ENCODE results near the gene MAT2B. TPM values are rescaled to one million over a fixed set of nuclear protein-coding genes. Genes with fewer than 3 reads are reported as not detected.

Gene MAT2B
- total RNA-seq, 1 experiment from 2014 or later = 25.1 TPM

DNA sequence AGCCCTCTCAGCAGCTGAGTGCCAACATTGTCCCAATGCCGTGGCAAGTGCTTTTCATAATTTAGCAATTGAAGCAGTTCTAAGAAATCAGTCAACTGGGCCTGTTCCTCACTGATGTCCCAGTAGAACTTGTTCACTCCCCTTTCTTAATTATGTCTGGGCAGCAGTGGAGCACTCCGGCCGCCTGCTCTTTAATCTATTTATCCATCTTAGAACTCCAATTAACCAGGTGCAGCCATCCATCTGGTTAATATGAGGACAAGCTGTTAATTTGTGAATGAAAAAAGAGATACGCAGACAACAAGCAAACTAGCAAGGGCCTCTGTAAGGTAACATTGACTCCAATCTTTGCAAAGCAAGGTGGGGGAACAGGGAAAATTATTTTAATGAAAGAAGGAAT lies 39.4 kb downstream of the MAT2B start:
- no peaks in the 10 kb centered on the region for H3K36me3 ChIP-seq (ENCODE audit: control insufficient read depth, insufficient read depth, low read length)
- POLR2A ChIA-PET = no interaction called here
- H3K27me3 ChIP-seq (replicated peaks; ENCODE audit: control insufficient read depth, insufficient read depth, low read length) = no peaks in the 10 kb centered on the region; the same call in 1 of the 2 replicates
- intact Hi-C loops (cut with micrococcal nuclease; ENCODE audit: unreplicated experiment) = no loop called here
- Mint-ChIP-seq H3K4me1 (ENCODE audit: low read depth, unreplicated experiment) (no peaks in the 10 kb centered on the region), H3K36me3 (ENCODE audit: insufficient read depth, unreplicated experiment) (no peaks in the 10 kb centered on the region), H3K27me3 (ENCODE audit: insufficient read depth, unreplicated experiment) (peaks cover 3% of the 10 kb centered on the region), H3K27ac (ENCODE audit: unreplicated experiment) (no peak overlapping the region), H3K4me3 (ENCODE audit: unreplicated experiment) (no peak overlapping the region), H3K9me3 (ENCODE audit: unreplicated experiment) (no peaks in the 10 kb centered on the region)
- no peak overlapping the region for H3K4me3 ChIP-seq (ENCODE audit: low read depth, low read length)
- DNase-seq = no peak
- no TSS peak for BruUV-seq (replicated peaks)
- CTCF ChIA-PET = no interaction called here
- TF ChIP-seq, protein P1, sequence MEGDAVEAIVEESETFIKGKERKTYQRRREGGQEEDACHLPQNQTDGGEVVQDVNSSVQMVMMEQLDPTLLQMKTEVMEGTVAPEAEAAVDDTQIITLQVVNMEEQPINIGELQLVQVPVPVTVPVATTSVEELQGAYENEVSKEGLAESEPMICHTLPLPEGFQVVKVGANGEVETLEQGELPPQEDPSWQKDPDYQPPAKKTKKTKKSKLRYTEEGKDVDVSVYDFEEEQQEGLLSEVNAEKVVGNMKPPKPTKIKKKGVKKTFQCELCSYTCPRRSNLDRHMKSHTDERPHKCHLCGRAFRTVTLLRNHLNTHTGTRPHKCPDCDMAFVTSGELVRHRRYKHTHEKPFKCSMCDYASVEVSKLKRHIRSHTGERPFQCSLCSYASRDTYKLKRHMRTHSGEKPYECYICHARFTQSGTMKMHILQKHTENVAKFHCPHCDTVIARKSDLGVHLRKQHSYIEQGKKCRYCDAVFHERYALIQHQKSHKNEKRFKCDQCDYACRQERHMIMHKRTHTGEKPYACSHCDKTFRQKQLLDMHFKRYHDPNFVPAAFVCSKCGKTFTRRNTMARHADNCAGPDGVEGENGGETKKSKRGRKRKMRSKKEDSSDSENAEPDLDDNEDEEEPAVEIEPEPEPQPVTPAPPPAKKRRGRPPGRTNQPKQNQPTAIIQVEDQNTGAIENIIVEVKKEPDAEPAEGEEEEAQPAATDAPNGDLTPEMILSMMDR (IDR thresholded peaks at IDR 0.05; ENCODE audit: insufficient read depth in 1 of 2, low read depth in 1 of 2, low read length in 1 of 2, severe bottlenecking in 1 of 2, unreplicated experiment in 1 of 2) = no peak
- no peaks in the 10 kb centered on the region for H3K9me3 ChIP-seq
- H3K4me1 ChIP-seq = no peaks in the 10 kb centered on the region

DNA sequence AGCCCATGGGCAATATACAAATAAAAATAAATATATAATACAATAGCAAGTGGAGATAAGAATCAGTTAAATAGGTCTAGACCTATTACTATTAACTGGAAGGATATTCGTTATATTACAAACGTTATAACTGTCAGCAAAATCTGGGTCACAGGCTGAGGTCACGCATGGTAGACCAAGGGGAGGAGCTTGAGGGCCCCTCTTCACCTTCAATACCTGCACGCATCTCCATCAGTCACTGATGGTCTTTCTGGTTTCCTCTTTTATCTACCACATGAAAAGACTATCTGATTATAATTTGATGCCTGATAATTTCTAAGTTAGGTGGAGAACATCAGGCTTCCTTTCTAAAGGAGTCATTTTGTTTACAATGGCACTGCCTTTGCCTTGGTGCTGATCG lies 43.2 kb downstream of the MAT2B start:
- no peaks in the 10 kb centered on the region for H3K36me3 Mint-ChIP-seq (ENCODE audit: insufficient read depth, unreplicated experiment)
- CTCF ChIA-PET = no interaction called here
- Histone ChIP-seq H3K36me3 (ENCODE audit: control insufficient read depth, insufficient read depth, low read length) (no peaks in the 10 kb centered on the region), H3K4me1 (no peaks in the 10 kb centered on the region), H3K27me3 (replicated peaks; ENCODE audit: control insufficient read depth, insufficient read depth, low read length) (no peaks in the 10 kb centered on the region), H3K9me3 (no peaks in the 10 kb centered on the region; the same call in 1 of the 2 replicates), H3K4me3 (ENCODE audit: low read depth, low read length) (no peak overlapping the region)
- DNase-seq = no peak
- intact Hi-C loops (cut with micrococcal nuclease; ENCODE audit: unreplicated experiment) = no loop called here
- no peaks in the 10 kb centered on the region for H3K4me1 Mint-ChIP-seq (ENCODE audit: low read depth, unreplicated experiment)
- TF ChIP-seq, protein P1 (IDR thresholded peaks at IDR 0.05; ENCODE audit: insufficient read depth in 1 of 2, low read depth in 1 of 2, low read length in 1 of 2, severe bottlenecking in 1 of 2, unreplicated experiment in 1 of 2) = no peak
- BruUV-seq (replicated peaks) = no TSS peak
- POLR2A ChIA-PET = no interaction called here
- no peak overlapping the region for H3K4me3 Mint-ChIP-seq (ENCODE audit: unreplicated experiment)
- H3K27me3 Mint-ChIP-seq (ENCODE audit: insufficient read depth, unreplicated experiment) = peaks cover 16% of the 10 kb centered on the region
- no peak overlapping the region for H3K27ac Mint-ChIP-seq (ENCODE audit: unreplicated experiment)
- H3K9me3 Mint-ChIP-seq (ENCODE audit: unreplicated experiment) = no peaks in the 10 kb centered on the region

DNA sequence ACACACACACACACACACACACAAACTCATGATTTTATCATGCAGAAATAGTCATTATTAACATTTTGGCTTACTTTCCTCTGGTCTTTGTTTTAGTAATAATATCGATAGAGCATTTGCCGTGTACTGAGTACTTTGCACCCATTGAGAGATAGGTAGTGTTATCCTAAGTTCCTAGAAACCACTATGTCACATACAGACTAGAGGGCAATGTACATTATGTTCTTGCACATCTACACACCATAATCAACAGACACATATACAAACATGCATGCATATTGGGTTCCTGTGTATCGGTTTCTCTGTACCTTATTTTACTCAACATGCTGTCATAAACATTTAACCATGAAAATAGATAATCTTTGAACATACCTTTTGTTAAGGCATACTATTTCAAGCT lies 45.7 kb downstream of the MAT2B start:
- ChIA-PET POLR2A (no interaction called here), CTCF (no interaction called here)
- Mint-ChIP-seq H3K4me1 (ENCODE audit: low read depth, unreplicated experiment) (no peaks in the 10 kb centered on the region), H3K27ac (ENCODE audit: unreplicated experiment) (no peak overlapping the region), H3K9me3 (ENCODE audit: unreplicated experiment) (no peaks in the 10 kb centered on the region), H3K27me3 (ENCODE audit: insufficient read depth, unreplicated experiment) (peaks cover 18% of the 10 kb centered on the region), H3K4me3 (ENCODE audit: unreplicated experiment) (no peak overlapping the region), H3K36me3 (ENCODE audit: insufficient read depth, unreplicated experiment) (no peaks in the 10 kb centered on the region)
- intact Hi-C loops (cut with micrococcal nuclease; ENCODE audit: unreplicated experiment) = no loop called here
- Histone ChIP-seq H3K9me3 (no peaks in the 10 kb centered on the region; the same call in 1 of the 2 replicates), H3K4me3 (ENCODE audit: low read depth, low read length) (no peak overlapping the region), H3K27me3 (replicated peaks; ENCODE audit: control insufficient read depth, insufficient read depth, low read length) (no peaks in the 10 kb centered on the region), H3K4me1 (no peaks in the 10 kb centered on the region), H3K36me3 (ENCODE audit: control insufficient read depth, insufficient read depth, low read length) (no peaks in the 10 kb centered on the region)
- no peak for DNase-seq
- BruUV-seq (replicated peaks) = no TSS peak
- TF ChIP-seq, protein P1 (IDR thresholded peaks at IDR 0.05; ENCODE audit: insufficient read depth in 1 of 2, low read depth in 1 of 2, low read length in 1 of 2, severe bottlenecking in 1 of 2, unreplicated experiment in 1 of 2) = no peak

Measured in Caco-2 (cell line).